Islet precursor cell (in vitro differentiated cells): ENCODE data around the gene TP53TG3E.
"Not testable (repeated sequence)": the region's sequence is repeated elsewhere in the genome, so short reads cannot be mapped to it uniquely, and the experiment has no call there.

Experiments
- DNase-seq: peaks from one replicate; pipeline ENCODE4 v3.0.0-alpha.2; 2018

The TP53TG3E gene, protein sequence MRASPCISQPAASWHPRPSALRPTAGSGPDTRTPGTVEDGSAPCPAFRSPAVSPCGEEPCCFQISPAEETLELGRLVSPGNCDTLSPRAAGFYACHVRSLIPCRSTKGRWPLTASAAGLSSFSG

GRCh38 chr16:33304006-33304405, at the start of gene TP53TG3E:
TSS of gene TP53TG3E (plus strand) at chr16:33304306. CDS start at chr16:33304374, 68 bp downstream.
- not testable (repeated sequence) for DNase-seq

- DNase-seq = peak; percentile 82
Observed at GRCh38 chr16:33336226-33337012, 32.3 kb downstream of the TP53TG3E start.

DNA sequence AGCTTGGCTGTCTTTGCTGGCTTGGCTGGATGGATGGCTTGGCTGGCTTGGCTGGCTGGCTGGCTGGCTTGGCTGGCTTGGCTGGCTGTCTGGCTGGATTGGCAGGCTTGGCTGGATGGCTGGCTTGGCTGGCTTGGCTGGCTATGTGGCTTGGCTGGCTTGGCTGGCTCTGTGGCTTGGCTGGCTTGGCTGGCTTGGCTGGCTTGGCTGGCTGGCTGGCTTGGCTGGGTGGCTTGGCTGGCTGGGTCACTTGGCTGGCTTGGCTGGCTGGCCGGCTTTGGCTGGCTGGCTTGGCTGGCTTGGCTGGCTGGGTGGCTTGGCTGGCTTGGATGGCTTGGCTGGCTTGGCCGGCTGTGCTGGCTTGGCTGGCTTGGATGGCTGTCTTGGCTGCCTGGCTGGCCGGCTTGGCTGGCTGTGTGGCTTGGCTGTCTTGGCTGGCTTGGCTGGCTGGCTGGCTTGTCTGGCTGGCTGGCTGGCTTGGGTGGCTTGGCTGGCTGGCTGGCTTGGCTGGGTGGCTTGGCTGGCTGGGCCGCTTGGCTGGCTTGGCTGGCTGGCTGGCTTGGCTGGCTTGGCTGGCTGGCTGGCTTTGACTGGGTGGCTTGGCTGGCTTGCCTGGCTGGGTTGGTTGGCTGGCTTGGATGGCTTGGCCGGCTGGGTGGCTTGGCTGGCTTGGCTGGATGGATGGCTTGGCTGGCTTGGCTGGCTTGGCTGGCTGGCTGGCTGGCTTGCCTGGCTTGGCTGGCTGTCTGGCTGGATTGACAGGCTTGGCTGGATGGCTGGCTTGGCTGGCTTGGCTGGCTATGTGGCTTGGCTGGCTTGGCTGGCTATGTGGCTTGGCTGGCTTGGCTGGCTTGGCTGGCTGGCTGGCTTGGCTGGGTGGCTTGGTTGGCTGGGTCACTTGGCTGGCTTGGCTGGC, 33.8 kb downstream of the TP53TG3E start:
- peak; percentile 68 for DNase-seq

GRCh38 chr16:33338543-33338951, 34.4 kb downstream of the TP53TG3E start:
- DNase-seq = peak; percentile 50

DNA sequence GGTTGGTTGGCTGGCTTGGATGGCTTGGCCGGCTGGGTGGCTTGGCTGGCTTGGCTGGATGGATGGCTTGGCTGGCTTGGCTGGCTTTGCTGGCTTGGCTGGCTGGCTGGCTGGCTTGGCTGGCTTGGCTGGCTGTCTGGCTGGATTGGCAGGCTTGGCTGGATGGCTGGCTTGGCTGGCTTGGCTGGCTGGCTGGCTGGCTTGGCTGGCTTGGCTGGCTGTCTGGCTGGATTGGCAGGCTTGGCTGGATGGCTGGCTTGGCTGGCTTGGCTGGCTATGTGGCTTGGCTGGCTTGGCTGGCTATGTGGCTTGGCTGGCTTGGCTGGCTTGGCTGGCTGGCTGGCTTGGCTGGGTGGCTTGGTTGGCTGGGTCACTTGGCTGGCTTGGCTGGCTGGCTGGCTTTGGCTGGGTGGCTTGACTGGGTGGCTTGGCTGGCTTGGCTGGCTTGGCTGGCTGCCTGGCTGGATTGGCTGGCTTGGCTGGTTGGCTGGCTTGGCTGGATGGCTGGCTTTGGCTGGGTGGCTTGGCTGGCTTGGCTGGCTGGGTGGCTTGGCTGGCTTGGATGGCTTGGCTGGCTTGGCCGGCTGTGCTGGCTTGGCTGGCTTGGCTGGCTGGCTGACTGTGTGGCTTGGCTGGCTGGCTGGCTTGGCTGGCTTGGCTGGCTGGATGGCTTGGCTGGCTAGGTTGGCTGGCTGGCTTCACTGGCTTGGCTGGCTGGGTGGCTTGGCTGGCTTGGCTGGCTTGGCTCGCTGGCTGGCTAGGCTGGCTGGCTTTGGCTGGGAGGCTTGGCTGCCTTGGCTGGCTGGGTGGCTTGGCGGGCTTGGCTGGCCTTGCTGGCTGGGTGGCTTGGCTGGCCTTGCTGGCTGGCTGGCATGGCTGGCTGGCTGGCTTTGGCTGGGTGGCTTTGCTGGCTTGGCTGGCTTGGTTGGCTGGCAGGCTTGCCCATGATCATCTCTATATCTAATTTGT, 35.3 kb downstream of the TP53TG3E start:
- DNase-seq = peak; percentile 80
